GM10248 (cell line): Measurements from ENCODE around the gene DIAPH2.

Experiments
- CTCF ChIA-PET: fragments of 300-600 bp; sonication (Branson Sonifier 250); formaldehyde crosslinking; extraction: SDS; loops from one replicate; lab custom pipeline; 2021; ENCODE audit warnings: antibody characterized with exemption; lab: Yijun Ruan, JAX
- POLR2A ChIA-PET: fragments of 350-650 bp; sonication (Branson Sonifier 250); formaldehyde crosslinking; extraction: SDS; loops from one replicate; lab custom pipeline; 2020; ENCODE audit warnings: antibody characterized with exemption; lab: Yijun Ruan, JAX
- DNase-seq: peaks from one replicate; pipeline ENCODE4 v3.0.0; 2012; ENCODE audit errors: extremely low spot score
- CTCF ChIP-seq: IDR thresholded peaks from 2 replicates; pipeline ENCODE4 v1.5.1; 2012; ENCODE audit warnings: mild to moderate bottlenecking, low read depth; ENCODE audit errors: extremely low read depth, missing control alignments, control extremely low read depth

The DIAPH2 gene

GRCh38 chrX:97155816-97156215 lies 471.2 kb downstream of the DIAPH2 start:
- ChIA-PET POLR2A (no interaction called here), CTCF (no interaction called here)
- no peak for TF ChIP-seq CTCF
- no peak for DNase-seq

- DNase-seq, result no peak
- ChIA-PET CTCF (interaction anchor here (1.4 kb wide), 1 partner anchor 8 kb away, joined by 3 read pairs; no protein-coding TSS in a partner anchor), POLR2A (no interaction called here)
- no peak for TF ChIP-seq CTCF
These were observed 473.6 kb downstream of the DIAPH2 start for GRCh38 chrX:97158269-97158668.

- no peak for DNase-seq
- TF ChIP-seq CTCF, result no peak
- CTCF ChIA-PET, result interaction anchor here (1.4 kb wide), 1 partner anchor 10 kb away, joined by 3 read pairs; no protein-coding TSS in a partner anchor
- POLR2A ChIA-PET, result no interaction called here
These were observed 475.5 kb downstream of the DIAPH2 start for GRCh38 chrX:97159916-97160800.

- POLR2A ChIA-PET, result no interaction called here
- CTCF ChIA-PET, result no interaction called here
- DNase-seq, result no peak
- no peak for TF ChIP-seq CTCF
These were observed 482.7 kb downstream of the DIAPH2 start for GRCh38 chrX:97167333-97167732.

GRCh38 chrX:97168646-97169045 lies 484.0 kb downstream of the DIAPH2 start:
- CTCF ChIA-PET, result interaction anchor here (1.1 kb wide), 1 partner anchor 28 kb away, joined by 3 read pairs; no protein-coding TSS in a partner anchor
- TF ChIP-seq CTCF, result no peak
- DNase-seq, result no peak
- POLR2A ChIA-PET, result no interaction called here

GRCh38 chrX:97175147-97175546 lies 490.5 kb downstream of the DIAPH2 start:
- POLR2A ChIA-PET, result no interaction called here
- CTCF ChIA-PET, result no interaction called here
- DNase-seq, result no peak
- no peak for TF ChIP-seq CTCF
